K562 (cell line): Measurements from ENCODE around the gene TSTD2. TPM values are rescaled to one million over a fixed set of nuclear protein-coding genes. Genes with fewer than 3 reads are reported as not detected.

Experiments
- ATAC-seq: fragments of 200-7000 bp; cut with Tn5 transposase; 3 replicates; pipeline ENCODE4 v1.9.1; 2020; ENCODE audit warnings: moderate library complexity
- BruUV-seq: library from RNA; stranded (reverse); fragments of 400-500 nt; replicated peaks from 2 replicates; lab custom pipeline; 2021; lab: Mats Ljungman, UMichigan
- CTCF ChIA-PET: fragments of 300-600 bp; formaldehyde crosslinking; extraction: SDS; loops from one replicate; lab custom pipeline; 2021; ENCODE audit warnings: low intra/inter-chr PET ratio; lab: Yijun Ruan, JAX
- POLR2A ChIA-PET: fragments of 300-600, 350-650 bp; sonication (Branson Sonifier 250); formaldehyde crosslinking; extraction: SDS; loops from one replicate; lab custom pipeline; 2021; ENCODE audit warnings: antibody characterized with exemption, inconsistent platforms; lab: Yijun Ruan, JAX
- DNase-seq, 4 experiments: peaks; one replicate each; pipeline versions ENCODE4 v3.0.0 to v3.0.0-alpha.2; 2011 to 2018; ENCODE audit warnings: low spot score in 3 of 4, mixed read lengths in 3 of 4; ENCODE audit errors: extremely low read depth in 1 of 4
- FAIRE-seq: peaks from 2 replicates; lab custom pipeline; 2011; peaks lifted over from hg19 to GRCh38; lab: Jason Lieb, UNC
- H2AFZ ChIP-seq: 2 replicates; pipeline ENCODE4 v1.6.0; 2011; ENCODE audit warnings: low read depth, low read length, control low read depth, inconsistent platforms
- H3K27ac ChIP-seq: fragments of 200-600 bp; 3 replicates; pipeline ENCODE4 v1.8.0; 2011; ENCODE audit warnings: low read depth, mild to moderate bottlenecking, control low read depth, inconsistent platforms, low read length, moderate library complexity, mixed read lengths; ENCODE audit errors: extremely low read depth
- H3K27me3 ChIP-seq, 2 experiments: fragments of 300-600 bp in 1 of 2; 2 replicates in 1 of 2; 3 replicates in 1 of 2; pipeline versions ENCODE4 v1.6.0 to v1.8.0; 2011; ENCODE audit warnings: inconsistent platforms in 2 of 2, low read length in 2 of 2, mild to moderate bottlenecking in 1 of 2, mixed read lengths in 1 of 2, moderate library complexity in 1 of 2; ENCODE audit not compliant: control insufficient read depth in 2 of 2, insufficient read depth in 2 of 2
- H3K36me3 ChIP-seq: fragments of 300-600 bp; 3 replicates; pipeline ENCODE4 v1.8.0; 2011; ENCODE audit warnings: mild to moderate bottlenecking, low read length, inconsistent platforms; ENCODE audit not compliant: control insufficient read depth, insufficient read depth
- H3K4me1 ChIP-seq, 2 experiments: fragments of 200-600 bp in 1 of 2; replicated peaks in 1 of 2; 2 replicates in 1 of 2; 3 replicates in 1 of 2; pipeline versions ENCODE4 v1.5.1 to v1.8.0; 2011; ENCODE audit warnings: inconsistent platforms in 2 of 2, low read length in 2 of 2, mild to moderate bottlenecking in 1 of 2, mixed read lengths in 1 of 2, moderate library complexity in 1 of 2; ENCODE audit not compliant: control insufficient read depth in 2 of 2, insufficient read depth in 2 of 2
- H3K4me2 ChIP-seq: 2 replicates; pipeline ENCODE4 v1.6.1; 2011; ENCODE audit warnings: low read length, control low read depth, inconsistent platforms, mixed read lengths; ENCODE audit not compliant: insufficient read depth
- H3K4me3 ChIP-seq: fragments of 200-600 bp; sonication (generic), shearing (Covaris generic); 2 replicates; pipeline ENCODE4 v1.5.1; 2016; ENCODE audit warnings: control low read depth, inconsistent platforms
- H3K79me2 ChIP-seq: fragments of 200-600 bp; 3 replicates; pipeline ENCODE4 v1.8.0; 2011; ENCODE audit warnings: low read length, inconsistent platforms; ENCODE audit not compliant: control insufficient read depth, insufficient read depth
- H3K9ac ChIP-seq, 2 experiments: 2 replicates each; pipeline versions ENCODE4 v1.6.0 to v1.6.1; 2011; ENCODE audit warnings: low read depth in 2 of 2, low read length in 2 of 2, control low read depth in 1 of 2, inconsistent platforms in 1 of 2, mild to moderate bottlenecking in 1 of 2, mixed read lengths in 1 of 2; ENCODE audit not compliant: insufficient read depth in 1 of 2
- H3K9me1 ChIP-seq: one replicate; pipeline ENCODE4 v1.6.0; 2011; ENCODE audit warnings: inconsistent platforms, mild to moderate bottlenecking, low read length, moderate library complexity; ENCODE audit not compliant: control insufficient read depth, insufficient read depth
- H3K9me3 ChIP-seq: replicated peaks from 2 replicates; pipeline ENCODE4 v1.5.1; 2011; ENCODE audit warnings: low read depth, low read length, inconsistent platforms; ENCODE audit not compliant: control insufficient read depth, insufficient read depth
- H4K20me1 ChIP-seq: replicated peaks from 2 replicates; pipeline ENCODE4 v1.6.1; 2011; ENCODE audit warnings: low read length, inconsistent platforms, mixed read lengths; ENCODE audit not compliant: control insufficient read depth, insufficient read depth
- ETV5 ChIP-seq: sonication (generic); formaldehyde crosslinking; IDR thresholded peaks from 2 replicates; pipeline ENCODE4 v1.4.0; 2020; ENCODE audit warnings: low read depth, mild to moderate bottlenecking, missing genetic modification reagents
- FOXA3 ChIP-seq, 2 experiments: fragments of 450-650 bp in 1 of 2; sonication (generic) in 1 of 2; formaldehyde crosslinking; IDR thresholded peaks in 1 of 2; conservative IDR thresholded peaks in 1 of 2; 2 replicates each; pipeline versions ENCODE4 v1.4.0 to v1.8.0; 2020 to 2022; ENCODE audit warnings: mild to moderate bottlenecking in 2 of 2, missing genetic modification reagents in 1 of 2
- FOXK1 ChIP-seq: sonication (generic); formaldehyde crosslinking; IDR thresholded peaks from 2 replicates; pipeline ENCODE4 v1.8.0; 2022; ENCODE audit warnings: missing genetic modification reagents, mild to moderate bottlenecking, borderline replicate concordance
- MTF1 ChIP-seq: fragments of 250-450 bp; sonication (Bioruptor Pico); IDR thresholded peaks from 2 replicates; pipeline ENCODE4 v1.9.0; 2021; ENCODE audit warnings: moderate library complexity, mild to moderate bottlenecking, inconsistent platforms, borderline replicate concordance
- MYC ChIP-seq, 2 experiments: fragments of 250-450 bp in 1 of 2; sonication (Bioruptor Pico) in 1 of 2; IDR thresholded peaks; 2 replicates each; pipeline versions ENCODE4 v1.5.1 to v1.6.1; 2012 to 2021; ENCODE audit warnings: low read depth in 2 of 2, borderline replicate concordance in 1 of 2, improper control_type of control experiment in 1 of 2, low read length in 1 of 2, mild to moderate bottlenecking in 1 of 2, moderate library complexity in 1 of 2
- NCOA4 ChIP-seq: fragments of 450-650 bp; IDR thresholded peaks from 2 replicates; pipeline ENCODE4 v1.6.1; 2018; ENCODE audit warnings: mild to moderate bottlenecking; ENCODE audit not compliant: partially characterized antibody
- SPI1 ChIP-seq: IDR thresholded peaks from 2 replicates; pipeline ENCODE4 v1.6.1; 2011; ENCODE audit warnings: low read depth, low read length, control low read depth, borderline replicate concordance
- SUPT5H ChIP-seq: fragments of 450-650 bp; IDR thresholded peaks from 2 replicates; pipeline ENCODE4 v1.6.1; 2016
- U2AF1 ChIP-seq: fragments of 200-400 bp; formaldehyde crosslinking; optimal IDR thresholded peaks from 2 replicates; pipeline ENCODE3; 2017; ENCODE audit warnings: mild to moderate bottlenecking, low read depth, low read length, moderate library complexity
- ZNF507 ChIP-seq: conservative IDR thresholded peaks from 2 replicates; pipeline ENCODE4 v1.6.1; 2017; ENCODE audit warnings: missing genetic modification characterization, missing compliant biosample characterization
- WGBS: fragments of 100-300 bp; shearing (Covaris generic); methylation state at CpG from one replicate; pipeline ENCODE4 v1.1.6; 2016; ENCODE audit warnings: low coverage, mixed read lengths; ENCODE audit not compliant: insufficient coverage; ENCODE audit errors: missing lambda C conversion rate; 5-methylcytosine and 5-hydroxymethylcytosine counted together
- in situ Hi-C: fragments of 300-500 bp; cut with MboI; formaldehyde crosslinking; loops from 4 replicates; pipeline ENCODE4 v1.15.0; 2018; ENCODE audit warnings: inconsistent platforms, mixed read lengths
- intact Hi-C: fragments of 100-400 bp; cut with micrococcal nuclease; formaldehyde crosslinking; loops from 2 replicates; pipeline ENCODE4 v1.14.2; 2022
- polyA plus RNA-seq, 8 experiments: library from polyadenylated mRNA; depleted of rRNA in 4 of 8; stranded (reverse) in 5 of 8; unstranded in 3 of 8; fragments of >200 nt; fragmentation: Nextera tagmentation in 2 of 8; fragmentation: Illumina TruSeq in 1 of 8; extraction: Ambion mirVana in 2 of 8; extraction: Trizol in 1 of 8; gene quantifications; 2 replicates each; pipeline versions ENCODE4 v1.2.1 to v1.2.3, GENCODE V29; 2011 to 2014; ENCODE audit warnings: inconsistent platforms in 1 of 8, missing spikeins in 1 of 8
- total RNA-seq, 7 experiments: library from RNA; depleted of rRNA in 6 of 7; stranded (reverse); fragments of >200 nt in 6 of 7; fragmentation: Illumina TruSeq in 2 of 7; extraction: Trizol in 2 of 7; gene quantifications; 2 replicates each; pipeline versions ENCODE4 v1.2.1 to v1.2.3, GENCODE V29; 2011 to 2021; ENCODE audit warnings: low replicate concordance in 1 of 7
- TF ChIP-seq, protein P1 (sequence below): fragments of 450-650 bp; IDR thresholded peaks from 2 replicates; pipeline ENCODE4 v1.6.1; 2017; ENCODE audit warnings: antibody characterized with exemption, mild to moderate bottlenecking
- TF ChIP-seq, protein P2 (sequence below): fragments of 200-800 bp; sonication (Bioruptor generic); IDR thresholded peaks from 2 replicates; pipeline ENCODE4 v1.6.1; 2017; ENCODE audit warnings: missing genetic modification characterization, missing compliant biosample characterization
- TF ChIP-seq, protein P3 (sequence below), 2 experiments: IDR thresholded peaks in 1 of 2; conservative IDR thresholded peaks in 1 of 2; 2 replicates each; pipeline ENCODE4 v1.6.1; 2016; ENCODE audit warnings: low read depth in 2 of 2, mild to moderate bottlenecking in 1 of 2, missing compliant biosample characterization in 1 of 2, missing genetic modification characterization in 1 of 2, moderate library complexity in 1 of 2

TSTD2 gene
- total and polyA plus RNA-seq, 9 of the 15 experiments (the other 6 are each of a cell fraction or from before 2014, with no cell fraction given), result 10.1 to 36.7 (median 19.0) TPM

- in situ Hi-C loops, result no loop called here
- H3K27me3 ChIP-seq, result no peaks in the 10 kb centered on the region
- no TSS peak for BruUV-seq
- intact Hi-C loops, result no loop called here
- H3K36me3 ChIP-seq, result peaks cover 40% of the 10 kb centered on the region
- H4K20me1 ChIP-seq, result no peaks in the 10 kb centered on the region
- H3K4me3 ChIP-seq, result no peak overlapping the region
- no peak overlapping the region for H3K4me2 ChIP-seq
- H3K4me1 ChIP-seq, result peaks cover 0 to 6% of the 10 kb centered on the region in 2 experiments; a peak in 3 of 5 replicates
- H3K27ac ChIP-seq, result no peak overlapping the region
- H3K9me3 ChIP-seq, result no peaks in the 10 kb centered on the region
- ChIA-PET CTCF (no interaction called here), POLR2A (interaction anchor here (0.6 to 1.1 kb wide), 4 partner anchors 9 to 124 kb away, joined by 3 to 4 read pairs (median 3); no protein-coding TSS in a partner anchor)
- 92% methylated on average over 4 of the region's 4 CpGs for WGBS
- FAIRE-seq (no peak), ATAC-seq (no peak), DNase-seq (no peak)
- no peaks in the 10 kb centered on the region for H3K79me2 ChIP-seq
- no peak overlapping the region for H2AFZ ChIP-seq
- H3K9ac ChIP-seq, result no peak overlapping the region
- H3K9me1 ChIP-seq, result no peaks in the 10 kb centered on the region
- no peak for TF ChIP-seq FOXK1
- TF ChIP-seq ETV5 (CRISPR knock-in tag), result no peak
- TF ChIP-seq, protein P1, sequence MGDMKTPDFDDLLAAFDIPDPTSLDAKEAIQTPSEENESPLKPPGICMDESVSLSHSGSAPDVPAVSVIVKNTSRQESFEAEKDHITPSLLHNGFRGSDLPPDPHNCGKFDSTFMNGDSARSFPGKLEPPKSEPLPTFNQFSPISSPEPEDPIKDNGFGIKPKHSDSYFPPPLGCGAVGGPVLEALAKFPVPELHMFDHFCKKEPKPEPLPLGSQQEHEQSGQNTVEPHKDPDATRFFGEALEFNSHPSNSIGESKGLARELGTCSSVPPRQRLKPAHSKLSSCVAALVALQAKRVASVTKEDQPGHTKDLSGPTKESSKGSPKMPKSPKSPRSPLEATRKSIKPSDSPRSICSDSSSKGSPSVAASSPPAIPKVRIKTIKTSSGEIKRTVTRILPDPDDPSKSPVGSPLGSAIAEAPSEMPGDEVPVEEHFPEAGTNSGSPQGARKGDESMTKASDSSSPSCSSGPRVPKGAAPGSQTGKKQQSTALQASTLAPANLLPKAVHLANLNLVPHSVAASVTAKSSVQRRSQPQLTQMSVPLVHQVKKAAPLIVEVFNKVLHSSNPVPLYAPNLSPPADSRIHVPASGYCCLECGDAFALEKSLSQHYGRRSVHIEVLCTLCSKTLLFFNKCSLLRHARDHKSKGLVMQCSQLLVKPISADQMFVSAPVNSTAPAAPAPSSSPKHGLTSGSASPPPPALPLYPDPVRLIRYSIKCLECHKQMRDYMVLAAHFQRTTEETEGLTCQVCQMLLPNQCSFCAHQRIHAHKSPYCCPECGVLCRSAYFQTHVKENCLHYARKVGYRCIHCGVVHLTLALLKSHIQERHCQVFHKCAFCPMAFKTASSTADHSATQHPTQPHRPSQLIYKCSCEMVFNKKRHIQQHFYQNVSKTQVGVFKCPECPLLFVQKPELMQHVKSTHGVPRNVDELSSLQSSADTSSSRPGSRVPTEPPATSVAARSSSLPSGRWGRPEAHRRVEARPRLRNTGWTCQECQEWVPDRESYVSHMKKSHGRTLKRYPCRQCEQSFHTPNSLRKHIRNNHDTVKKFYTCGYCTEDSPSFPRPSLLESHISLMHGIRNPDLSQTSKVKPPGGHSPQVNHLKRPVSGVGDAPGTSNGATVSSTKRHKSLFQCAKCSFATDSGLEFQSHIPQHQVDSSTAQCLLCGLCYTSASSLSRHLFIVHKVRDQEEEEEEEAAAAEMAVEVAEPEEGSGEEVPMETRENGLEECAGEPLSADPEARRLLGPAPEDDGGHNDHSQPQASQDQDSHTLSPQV, result no peak
- no peak for TF ChIP-seq MTF1 (CRISPR knock-in tag)
- no peak for TF ChIP-seq U2AF1
- no peak for TF ChIP-seq ZNF507 (tag)
- TF ChIP-seq NCOA4, result no peak
- TF ChIP-seq, protein P2, sequence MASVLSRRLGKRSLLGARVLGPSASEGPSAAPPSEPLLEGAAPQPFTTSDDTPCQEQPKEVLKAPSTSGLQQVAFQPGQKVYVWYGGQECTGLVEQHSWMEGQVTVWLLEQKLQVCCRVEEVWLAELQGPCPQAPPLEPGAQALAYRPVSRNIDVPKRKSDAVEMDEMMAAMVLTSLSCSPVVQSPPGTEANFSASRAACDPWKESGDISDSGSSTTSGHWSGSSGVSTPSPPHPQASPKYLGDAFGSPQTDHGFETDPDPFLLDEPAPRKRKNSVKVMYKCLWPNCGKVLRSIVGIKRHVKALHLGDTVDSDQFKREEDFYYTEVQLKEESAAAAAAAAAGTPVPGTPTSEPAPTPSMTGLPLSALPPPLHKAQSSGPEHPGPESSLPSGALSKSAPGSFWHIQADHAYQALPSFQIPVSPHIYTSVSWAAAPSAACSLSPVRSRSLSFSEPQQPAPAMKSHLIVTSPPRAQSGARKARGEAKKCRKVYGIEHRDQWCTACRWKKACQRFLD, result no peak
- TF ChIP-seq, protein P3, sequence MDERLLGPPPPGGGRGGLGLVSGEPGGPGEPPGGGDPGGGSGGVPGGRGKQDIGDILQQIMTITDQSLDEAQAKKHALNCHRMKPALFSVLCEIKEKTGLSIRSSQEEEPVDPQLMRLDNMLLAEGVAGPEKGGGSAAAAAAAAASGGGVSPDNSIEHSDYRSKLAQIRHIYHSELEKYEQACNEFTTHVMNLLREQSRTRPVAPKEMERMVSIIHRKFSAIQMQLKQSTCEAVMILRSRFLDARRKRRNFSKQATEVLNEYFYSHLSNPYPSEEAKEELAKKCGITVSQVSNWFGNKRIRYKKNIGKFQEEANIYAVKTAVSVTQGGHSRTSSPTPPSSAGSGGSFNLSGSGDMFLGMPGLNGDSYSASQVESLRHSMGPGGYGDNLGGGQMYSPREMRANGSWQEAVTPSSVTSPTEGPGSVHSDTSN (CRISPR knock-in tag; IDR thresholded peaks at IDR 0.05; ENCODE audit: low read depth), result no peak
- TF ChIP-seq, protein P3 (tag; conservative IDR thresholded peaks at IDR 0.05; ENCODE audit: low read depth), result no peak
- no peak for TF ChIP-seq FOXA3 (CRISPR knock-in tag; conservative IDR thresholded peaks at IDR 0.05 in 1 of 2, IDR thresholded peaks at IDR 0.05 in 1 of 2)
- TF ChIP-seq SPI1, result no peak
- no peak for TF ChIP-seq MYC (IDR thresholded peaks at IDR 0.05; ENCODE audit: low read depth, low read length)
- TF ChIP-seq MYC (CRISPR knock-in tag; IDR thresholded peaks at IDR 0.05; ENCODE audit: borderline replicate concordance, low read depth), result no peak
- TF ChIP-seq SUPT5H, result no peak
Measured at GRCh38 chr9:97593960-97594359, 39.2 kb downstream of the TSTD2 start.
